ENCODE data around the gene DOP1A.

Gene DOP1A, protein sequence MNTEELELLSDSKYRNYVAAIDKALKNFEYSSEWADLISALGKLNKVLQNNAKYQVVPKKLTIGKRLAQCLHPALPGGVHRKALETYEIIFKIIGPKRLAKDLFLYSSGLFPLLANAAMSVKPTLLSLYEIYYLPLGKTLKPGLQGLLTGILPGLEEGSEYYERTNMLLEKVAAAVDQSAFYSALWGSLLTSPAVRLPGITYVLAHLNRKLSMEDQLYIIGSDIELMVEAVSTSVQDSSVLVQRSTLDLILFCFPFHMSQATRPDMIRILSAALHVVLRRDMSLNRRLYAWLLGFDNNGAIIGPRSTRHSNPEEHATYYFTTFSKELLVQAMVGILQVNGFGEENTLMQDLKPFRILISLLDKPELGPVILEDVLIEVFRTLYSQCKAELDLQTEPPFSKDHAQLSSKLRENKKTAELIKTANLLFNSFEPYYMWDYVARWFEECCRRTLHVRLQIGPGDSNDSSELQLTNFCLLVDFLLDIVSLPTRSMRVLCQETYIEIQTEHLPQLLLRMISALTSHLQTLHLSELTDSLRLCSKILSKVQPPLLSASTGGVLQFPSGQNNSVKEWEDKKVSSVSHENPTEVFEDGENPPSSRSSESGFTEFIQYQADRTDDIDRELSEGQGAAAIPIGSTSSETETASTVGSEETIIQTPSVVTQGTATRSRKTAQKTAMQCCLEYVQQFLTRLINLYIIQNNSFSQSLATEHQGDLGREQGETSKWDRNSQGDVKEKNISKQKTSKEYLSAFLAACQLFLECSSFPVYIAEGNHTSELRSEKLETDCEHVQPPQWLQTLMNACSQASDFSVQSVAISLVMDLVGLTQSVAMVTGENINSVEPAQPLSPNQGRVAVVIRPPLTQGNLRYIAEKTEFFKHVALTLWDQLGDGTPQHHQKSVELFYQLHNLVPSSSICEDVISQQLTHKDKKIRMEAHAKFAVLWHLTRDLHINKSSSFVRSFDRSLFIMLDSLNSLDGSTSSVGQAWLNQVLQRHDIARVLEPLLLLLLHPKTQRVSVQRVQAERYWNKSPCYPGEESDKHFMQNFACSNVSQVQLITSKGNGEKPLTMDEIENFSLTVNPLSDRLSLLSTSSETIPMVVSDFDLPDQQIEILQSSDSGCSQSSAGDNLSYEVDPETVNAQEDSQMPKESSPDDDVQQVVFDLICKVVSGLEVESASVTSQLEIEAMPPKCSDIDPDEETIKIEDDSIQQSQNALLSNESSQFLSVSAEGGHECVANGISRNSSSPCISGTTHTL (N-terminal part only)

DNA sequence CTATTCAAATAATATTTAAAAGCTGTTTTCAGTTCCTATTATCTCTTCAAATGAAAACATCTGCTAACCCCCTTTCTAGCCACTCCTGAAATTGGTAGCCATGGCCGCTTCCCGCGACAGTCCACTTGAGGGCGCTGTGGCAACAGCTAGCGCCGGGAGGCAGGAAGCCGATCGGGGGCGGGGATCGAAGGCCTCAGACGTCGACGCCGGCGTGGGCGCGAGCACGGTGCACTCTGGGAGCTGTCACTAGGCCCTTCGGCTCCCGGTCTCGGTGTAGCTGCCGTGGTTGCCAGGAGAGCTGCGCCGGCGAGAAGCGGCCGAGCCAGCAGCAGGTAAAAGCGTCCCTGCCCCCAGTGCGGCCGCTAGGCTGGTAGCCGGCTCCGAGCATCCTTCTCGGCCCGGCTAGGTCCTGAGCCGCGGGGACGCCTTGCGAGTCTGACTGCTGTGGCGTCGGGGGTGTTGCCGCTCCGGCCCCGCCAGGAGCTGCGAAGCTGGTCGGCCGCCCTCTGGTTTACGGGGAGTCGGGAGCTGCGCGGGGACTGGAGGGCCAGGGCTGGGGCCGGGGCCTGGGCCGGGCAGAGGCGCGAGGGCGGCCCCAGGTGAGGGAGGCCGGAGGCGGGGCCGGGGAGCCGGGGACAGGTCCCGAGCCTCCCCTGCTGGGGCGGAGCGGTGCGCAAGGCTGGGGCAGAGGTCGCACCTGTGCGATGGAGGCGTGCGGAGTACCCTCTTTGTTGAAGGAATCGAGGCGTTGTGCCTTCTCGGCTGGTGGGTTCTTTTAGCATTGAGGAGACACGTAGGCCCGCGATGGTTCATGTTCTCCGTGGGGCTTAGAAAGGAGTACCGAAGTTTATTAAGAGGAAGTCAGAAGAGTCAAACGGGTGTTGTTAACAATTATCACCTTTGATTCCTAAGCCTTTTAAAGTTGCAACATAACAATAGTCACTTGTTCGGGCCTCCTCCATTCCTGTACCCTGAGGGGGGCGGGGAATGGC is at the start of gene DOP1A:
Gene DOP1A (plus strand): TSS at position 224 of the 992 bp plus-strand sequence. CDS start 29,307 bp downstream, outside the sequence.
- no peak for FAIRE-seq

DNA sequence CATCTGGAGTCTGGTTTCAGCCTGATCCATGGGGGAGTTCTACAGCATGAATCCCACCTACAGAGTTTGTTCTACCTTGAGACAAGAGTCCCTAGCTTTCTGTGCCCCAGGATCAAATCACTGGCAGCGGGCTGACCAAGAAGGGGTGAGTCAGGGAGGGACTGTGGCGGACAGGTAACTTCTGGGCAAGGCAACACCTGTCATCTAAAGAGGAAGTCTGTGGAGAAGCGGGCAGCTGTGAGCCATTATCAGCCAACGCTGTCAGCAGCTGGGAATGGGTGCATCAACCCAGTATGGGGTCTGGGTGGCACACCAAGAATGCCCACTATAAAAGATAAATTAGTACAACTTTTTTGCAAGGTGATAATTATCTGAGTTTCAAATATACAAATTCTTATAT is 47.7 kb upstream of the DOP1A start:
- no peak for FAIRE-seq
- DNase-seq (ENCODE audit: low spot score) = no peak

More for the DNA sequence above, at the start of gene DOP1A:
- peak; percentile 86 for DNase-seq (ENCODE audit: low spot score)

DNA sequence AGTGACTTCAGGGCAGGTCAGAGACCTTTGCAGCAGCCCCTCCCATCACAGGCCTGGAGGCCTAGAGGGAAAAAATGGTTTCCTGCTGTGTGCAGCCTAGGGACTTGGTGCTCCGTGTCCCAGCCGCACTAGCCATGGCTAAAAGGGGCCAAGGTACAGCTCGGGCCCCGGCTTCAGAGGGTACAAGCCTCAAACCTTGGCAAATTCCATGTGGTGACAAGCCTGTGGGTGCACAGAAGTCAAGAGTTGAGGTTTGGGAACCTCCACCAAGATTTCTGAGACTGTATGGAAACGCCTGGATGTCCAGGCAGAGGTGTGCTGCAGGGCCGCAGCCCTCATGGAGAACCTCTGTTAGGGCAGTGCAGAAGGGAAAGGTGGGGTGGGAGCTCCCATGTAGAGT is 35.8 kb upstream of the DOP1A start:
- FAIRE-seq = no peak

DNA sequence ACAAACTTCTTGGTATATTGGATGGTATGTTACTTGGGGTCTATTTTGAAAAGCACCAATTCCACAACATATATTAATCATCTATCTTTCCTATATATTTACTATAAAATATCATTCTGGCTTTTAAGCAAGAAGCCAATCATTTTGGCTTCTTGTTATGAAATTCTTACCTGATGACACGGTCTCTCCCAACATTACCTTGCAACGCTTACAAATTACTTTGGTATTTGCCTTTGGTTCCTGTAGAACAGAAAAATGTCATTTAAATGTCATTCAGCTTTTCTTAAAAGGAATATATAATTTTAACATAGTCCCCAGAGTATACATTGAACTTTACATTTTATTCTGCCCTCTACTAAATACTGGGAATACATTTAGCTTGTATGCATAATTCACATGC is 29.2 kb upstream of the DOP1A start:
- no peak for FAIRE-seq

More for the DNA sequence above, 35.8 kb upstream of the DOP1A start:
- no peak for DNase-seq (ENCODE audit: low spot score)

DNA sequence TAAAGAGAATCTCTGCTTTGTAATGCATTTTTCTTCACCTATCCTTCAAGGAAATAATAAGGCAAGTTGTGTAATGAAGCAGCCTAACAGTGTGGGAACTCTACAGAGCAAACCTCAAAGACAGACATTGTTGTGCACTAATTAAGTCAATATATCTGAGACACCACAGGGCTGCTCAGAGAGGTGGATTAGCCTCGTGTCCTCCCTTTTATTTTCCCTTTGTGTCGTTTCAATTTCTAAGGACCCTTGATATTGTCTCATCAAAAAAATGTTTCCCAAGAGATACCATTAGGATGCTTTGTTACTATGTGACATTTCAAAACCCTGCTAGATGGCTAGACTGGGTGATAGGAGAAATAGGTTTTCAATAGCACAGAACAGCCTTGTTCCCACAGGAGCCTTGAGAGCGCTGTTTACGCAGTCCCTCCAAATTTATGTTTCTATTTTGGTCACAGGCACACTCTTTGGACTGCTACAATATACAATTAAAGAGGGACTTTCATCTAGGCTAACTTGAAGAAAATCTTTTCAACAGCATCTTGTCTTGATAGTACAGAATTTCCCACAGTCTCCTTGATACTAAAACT is 24.9 kb upstream of the DOP1A start:
- DNase-seq (ENCODE audit: low spot score) (no peak), FAIRE-seq (no peak)

More for the DNA sequence above, 29.2 kb upstream of the DOP1A start:
- DNase-seq (ENCODE audit: low spot score) = no peak

DNA sequence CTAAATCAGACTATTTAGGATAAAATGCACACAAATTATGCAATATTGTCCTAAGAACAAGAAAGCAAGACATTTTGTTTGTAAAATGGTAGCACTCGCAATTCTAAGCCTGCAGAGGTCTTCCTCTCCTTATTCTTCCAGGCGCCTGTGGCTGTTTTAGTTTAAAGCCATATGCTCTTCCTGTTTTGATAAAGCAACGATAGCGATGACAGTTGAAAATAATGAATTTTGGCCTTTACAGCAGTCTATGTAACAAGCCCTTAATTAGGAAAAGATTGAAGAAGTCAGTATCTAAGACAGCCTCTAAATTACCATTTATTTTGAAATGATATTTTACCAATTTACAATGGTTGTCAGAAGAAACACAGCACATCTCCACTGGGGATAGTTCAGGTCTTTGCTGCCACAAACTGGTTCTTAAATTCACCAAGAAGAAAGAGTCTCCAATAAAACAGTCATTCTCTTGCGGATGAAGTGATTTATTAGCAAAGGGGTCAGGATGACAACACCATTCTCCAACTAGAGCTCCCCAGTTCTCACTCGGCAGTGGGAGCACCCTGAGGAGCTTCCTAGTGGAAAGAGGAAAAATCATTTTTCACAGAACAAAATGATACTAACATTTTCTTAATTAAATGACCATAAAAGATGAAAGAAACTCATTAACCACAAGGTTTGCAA is 23.2 kb upstream of the DOP1A start:
- FAIRE-seq (no peak), DNase-seq (ENCODE audit: low spot score) (no peak)

DNA sequence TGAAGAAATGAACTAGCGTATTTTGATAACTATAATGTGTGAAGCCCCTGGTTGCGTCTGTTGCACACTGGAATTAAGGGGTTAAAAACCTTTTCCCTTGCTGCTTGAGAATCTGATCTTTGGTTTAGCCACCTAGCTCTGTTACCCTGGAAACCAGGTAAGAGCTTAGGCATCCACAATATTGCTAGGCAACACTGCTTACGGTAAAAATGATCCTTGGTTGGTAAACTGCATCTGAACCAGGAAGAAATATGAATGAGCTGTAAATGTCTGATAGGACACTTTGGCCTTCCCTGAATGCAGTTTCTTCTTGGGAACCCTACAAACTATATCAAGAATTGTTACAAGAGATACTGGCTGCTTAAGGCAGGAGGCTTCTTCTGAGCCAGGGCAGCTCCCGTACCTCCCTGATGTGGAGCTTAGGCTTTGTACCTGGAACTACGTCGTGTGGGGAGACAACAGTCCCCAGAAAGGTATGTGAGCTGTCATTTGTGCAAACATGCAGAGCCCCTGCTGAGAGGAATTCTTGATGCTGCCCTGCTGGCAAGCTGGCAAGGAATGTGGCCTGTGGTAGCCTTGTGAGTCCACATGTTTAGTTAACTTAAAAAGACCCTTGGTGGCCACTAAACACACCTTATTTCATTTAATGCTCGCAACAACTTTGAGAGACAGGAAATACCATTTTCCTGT is 20.3 kb upstream of the DOP1A start:
- DNase-seq (ENCODE audit: low spot score) = no peak

DNA sequence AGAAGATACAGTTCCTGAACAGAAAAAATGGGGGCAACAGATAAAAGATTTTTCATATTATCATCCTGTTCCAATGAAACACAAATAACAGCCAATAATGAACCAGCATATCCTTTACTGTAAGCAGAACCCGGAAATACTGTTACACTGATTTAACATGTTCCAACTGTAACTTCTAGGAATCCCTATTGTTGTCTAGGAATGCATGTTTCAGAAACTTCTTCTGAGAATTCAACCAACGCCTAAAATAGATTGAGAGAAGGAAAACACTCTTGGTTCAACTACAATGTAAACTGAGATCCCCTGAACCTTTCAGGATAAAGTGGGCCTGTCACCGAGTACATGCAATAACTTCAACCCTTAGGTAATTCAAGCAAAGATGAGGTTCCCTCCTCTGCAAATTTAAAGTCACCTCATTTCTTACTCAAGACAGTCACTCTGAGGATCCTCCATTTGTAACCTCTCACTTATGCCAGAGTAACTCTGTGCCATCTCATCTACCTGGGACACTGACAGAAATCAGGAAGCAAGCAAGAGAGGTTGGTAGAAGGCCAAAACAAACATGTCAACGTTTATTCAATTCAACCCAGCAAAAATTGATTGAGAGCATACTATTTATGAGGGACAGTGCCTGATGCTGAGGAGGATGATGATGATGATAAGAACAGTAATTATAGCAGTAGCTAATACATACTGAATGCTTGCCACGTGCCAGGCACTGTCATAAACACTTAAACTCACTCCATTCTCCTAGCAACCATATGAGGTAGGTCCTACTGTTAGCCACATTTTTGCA is 15.9 kb upstream of the DOP1A start:
- FAIRE-seq (no peak), DNase-seq (ENCODE audit: low spot score) (no peak)

More for the DNA sequence above, 20.3 kb upstream of the DOP1A start:
- FAIRE-seq = no peak

DNA sequence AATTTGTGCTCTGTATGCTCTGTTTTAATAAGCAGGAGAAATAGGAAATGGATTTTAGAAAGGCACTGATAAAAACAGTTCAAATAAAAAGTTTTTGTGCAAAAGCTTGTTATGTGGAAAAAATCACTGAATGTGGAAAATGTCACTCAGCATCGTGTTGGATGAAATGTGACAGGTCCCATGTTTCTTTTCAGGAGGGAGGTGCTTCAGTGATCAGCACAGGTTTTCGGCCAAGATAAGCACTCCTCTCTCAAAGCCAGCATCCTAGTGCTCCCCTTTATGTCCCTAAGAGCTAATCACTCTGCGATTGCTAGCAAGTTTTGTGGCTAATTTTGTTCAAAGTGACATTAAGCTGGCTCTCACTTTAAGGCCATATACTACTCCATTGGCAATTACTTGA is 13.8 kb upstream of the DOP1A start:
- FAIRE-seq = no peak
- no peak for DNase-seq (ENCODE audit: low spot score)

DNA sequence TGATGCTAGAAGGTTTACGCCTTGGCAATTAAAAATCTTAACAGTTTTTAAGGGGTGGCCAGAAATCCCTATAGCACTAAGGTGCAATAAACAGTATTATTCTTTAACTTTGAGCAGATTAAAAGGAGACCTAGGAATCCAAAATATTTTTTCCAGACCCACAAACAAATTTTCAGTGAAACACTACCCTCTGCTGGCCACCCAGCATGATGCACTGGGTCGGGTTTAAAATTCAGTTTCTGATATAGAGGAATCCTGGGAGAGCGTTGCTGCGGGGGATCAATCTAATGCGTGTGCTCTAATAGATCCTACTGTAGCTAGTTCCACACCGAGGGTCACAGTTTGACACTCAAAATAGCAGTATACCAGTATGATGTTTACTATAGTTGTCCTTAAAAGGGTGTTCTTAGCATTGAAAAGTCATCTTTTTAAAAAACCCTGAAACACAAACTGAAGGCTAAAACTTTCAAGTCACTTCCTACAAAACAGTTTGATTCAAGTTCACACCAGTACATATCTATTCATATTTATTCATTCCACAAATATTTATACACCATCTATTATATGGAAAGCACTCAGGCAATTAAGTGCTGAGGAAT is 12.0 kb upstream of the DOP1A start:
- FAIRE-seq (no peak), DNase-seq (ENCODE audit: low spot score) (peak; percentile 40)

DNA sequence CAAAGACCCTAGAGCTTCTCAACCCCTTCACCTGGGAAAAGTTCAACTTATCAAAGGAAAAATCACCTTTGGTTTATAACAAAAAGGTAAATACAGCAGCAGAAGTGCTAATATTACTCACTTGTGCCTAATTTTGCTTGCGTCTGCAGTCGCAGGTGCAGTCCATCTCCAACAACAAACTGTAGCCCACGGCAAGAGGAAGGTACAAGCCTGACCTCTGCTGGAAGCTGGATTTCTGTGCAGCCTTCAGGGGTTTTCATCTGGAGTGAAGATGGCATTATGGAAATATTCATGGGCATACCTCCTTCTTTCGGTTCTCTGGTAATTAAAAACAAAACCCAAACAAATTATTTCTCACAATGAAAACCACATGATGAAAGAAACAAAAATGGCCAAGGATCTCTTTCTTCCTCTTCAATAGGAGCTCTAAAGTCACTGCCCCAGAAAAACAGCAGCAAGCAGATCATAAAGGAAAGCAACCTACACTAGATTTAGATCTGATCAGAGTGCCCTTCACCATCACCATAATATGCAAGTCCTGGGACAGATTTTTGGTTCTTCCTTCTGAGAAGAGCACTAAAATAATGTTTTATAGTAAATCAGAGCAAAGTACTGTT is 9.7 kb upstream of the DOP1A start:
- FAIRE-seq = no peak
- DNase-seq (ENCODE audit: low spot score) = peak; percentile 27

DNA sequence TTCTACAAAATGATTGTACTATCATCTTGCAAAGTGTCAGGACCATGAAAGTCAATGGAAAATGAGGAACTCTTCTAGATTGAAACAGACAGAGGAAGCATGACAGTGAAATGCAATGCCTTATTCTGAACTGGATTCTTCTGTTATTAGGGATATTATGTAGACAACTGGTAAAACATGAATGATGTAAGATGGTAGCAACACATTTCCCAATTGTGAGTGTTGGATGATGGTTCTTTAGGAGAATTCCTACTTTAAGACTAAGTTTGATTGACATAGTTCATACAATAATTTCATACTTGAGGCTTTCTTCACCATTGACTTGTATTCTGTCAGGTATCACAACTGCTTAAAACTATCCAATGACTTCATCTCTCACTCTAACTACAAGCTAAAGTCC is 6.3 kb upstream of the DOP1A start:
- DNase-seq (ENCODE audit: low spot score) (no peak), FAIRE-seq (no peak)

DNA sequence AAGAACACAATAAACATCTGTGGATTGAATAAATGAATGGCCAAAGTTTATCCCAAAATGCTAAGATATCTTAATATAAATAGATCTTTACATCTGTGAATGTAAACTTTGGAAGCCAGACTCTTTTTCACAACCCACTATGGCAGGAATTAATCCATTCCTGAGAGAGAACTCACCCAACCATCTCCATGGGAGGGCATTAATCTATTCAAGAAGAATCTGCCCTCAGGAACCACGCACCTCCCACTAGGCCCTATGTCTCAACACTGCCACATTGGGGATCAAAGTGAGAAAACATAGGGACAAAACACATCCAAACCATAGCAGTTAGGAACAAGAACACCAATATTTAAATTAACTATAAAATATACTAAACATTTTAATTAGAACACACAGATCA is 5.2 kb upstream of the DOP1A start:
- FAIRE-seq = no peak
- DNase-seq (ENCODE audit: low spot score) = no peak

DNA sequence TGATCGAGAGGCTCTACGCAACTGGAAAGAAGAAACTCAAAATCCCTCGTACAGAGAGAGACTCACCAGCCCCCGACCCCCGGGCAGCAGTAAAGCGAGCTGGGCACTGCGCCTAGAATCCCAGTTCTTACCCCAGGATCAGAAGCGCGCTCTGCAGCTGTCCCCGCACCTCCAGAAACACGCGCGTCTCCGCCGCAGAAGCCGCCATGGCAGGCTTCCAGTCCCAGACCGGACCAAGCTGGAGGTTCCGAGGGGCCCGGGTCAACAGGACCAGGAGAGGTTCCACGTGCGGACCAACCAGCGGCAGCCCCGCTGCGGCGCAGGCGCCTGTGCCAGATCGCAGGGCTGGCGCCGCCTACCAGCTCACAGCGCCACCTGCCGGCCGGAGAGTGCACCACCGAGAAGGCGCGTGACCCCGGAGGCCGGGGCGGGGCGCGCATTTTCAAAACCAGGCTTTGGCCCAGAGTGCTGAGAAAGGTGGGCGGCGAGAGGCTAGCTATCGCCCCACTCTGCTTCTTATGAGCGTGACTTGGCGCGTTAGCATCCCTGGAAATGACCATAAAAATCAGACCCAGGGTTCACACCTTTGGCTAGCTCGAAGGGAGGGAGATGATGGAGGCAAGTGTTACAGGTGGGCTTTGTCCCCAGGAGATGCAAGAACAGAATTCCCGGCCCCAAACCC is 1.8 kb upstream of the DOP1A start, which contains the start of gene UBE3D:
Gene UBE3D (minus strand): TSS at position 331 of the 682 bp plus-strand sequence. CDS start 123 bp downstream, at position 208.
- no peak for FAIRE-seq
- peak; percentile 84 for DNase-seq (ENCODE audit: low spot score)

DNA sequence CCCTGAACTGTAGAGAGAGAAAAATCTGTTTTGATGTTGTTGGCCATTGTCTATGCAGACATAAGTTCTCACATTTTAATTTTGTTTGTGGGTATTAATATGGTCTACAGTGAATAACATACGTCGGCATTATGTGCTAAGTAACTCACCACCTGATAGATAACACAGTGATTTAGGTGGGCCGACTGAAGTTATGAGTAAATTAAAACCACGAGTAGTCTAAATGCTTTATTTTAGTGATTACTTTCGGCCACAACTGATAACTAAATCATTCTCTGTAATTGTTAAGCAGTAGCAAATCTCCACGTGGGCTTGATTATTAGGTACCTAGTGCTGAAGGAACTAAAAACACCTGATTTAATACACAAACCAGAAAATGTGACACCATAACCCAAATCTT is 1.1 kb downstream of the DOP1A start:
- no peak for DNase-seq (ENCODE audit: low spot score)
- no peak for FAIRE-seq

DNA sequence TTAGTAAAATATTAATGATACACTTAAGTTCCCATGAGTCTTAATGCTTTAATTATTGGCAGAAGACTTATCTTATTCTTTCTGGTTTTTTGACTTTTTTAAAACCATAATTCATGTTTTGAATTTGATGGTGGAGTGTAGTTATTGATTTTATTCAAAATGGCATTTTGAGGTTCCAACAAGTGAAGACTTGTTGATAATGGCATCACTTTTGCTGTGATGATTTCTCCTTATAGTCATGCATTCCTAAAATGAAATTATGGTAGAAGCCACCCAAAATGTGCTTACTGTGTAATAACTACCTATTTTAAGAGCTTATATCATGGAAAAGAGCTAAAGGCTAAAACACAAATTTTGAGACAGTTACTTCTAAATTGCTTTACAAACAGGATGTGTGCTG is 2.2 kb downstream of the DOP1A start:
- FAIRE-seq = no peak

More for the DNA sequence above, 2.2 kb downstream of the DOP1A start:
- DNase-seq (ENCODE audit: low spot score) = no peak

All from urothelium cell line (cell line).